Epithelial cell of proximal tubule (primary cell): Measurements from ENCODE around the gene SMOC2. TPM values are rescaled to one million over a fixed set of nuclear protein-coding genes. Genes with fewer than 3 reads are reported as not detected.

Experiments used
- DNase-seq: peaks from one replicate; pipeline ENCODE4 v3.0.0-alpha.2; 2011; ENCODE audit warnings: low read depth
- H3K4me3 ChIP-seq: 2 replicates; pipeline ENCODE4 v1.5.1; 2011; ENCODE audit warnings: low read depth, mild to moderate bottlenecking, low read length
- CTCF ChIP-seq: conservative IDR thresholded peaks from 2 replicates; pipeline ENCODE4 v1.5.1; 2012; ENCODE audit warnings: low read depth, mild to moderate bottlenecking, low read length
- total RNA-seq: library from RNA; depleted of rRNA; stranded (reverse); fragments of >200 nt; gene quantifications from 2 replicates; pipeline ENCODE4 v1.2.3, GENCODE V29; 2015

The SMOC2 gene
- total RNA-seq, 1 donor from 2014 or later = 0.35 TPM

GRCh38 chr6:168508903-168509302 lies 67.9 kb downstream of the SMOC2 start:
- DNase-seq = no peak
- no peak for TF ChIP-seq CTCF

GRCh38 chr6:168513766-168514165 lies 72.8 kb downstream of the SMOC2 start:
- H3K4me3 ChIP-seq = no peak overlapping the region
- TF ChIP-seq CTCF = no peak
- no peak for DNase-seq

More at GRCh38 chr6:168508903-168509302, 67.9 kb downstream of the SMOC2 start:
- no peak overlapping the region for H3K4me3 ChIP-seq

GRCh38 chr6:168514216-168514615 lies 73.2 kb downstream of the SMOC2 start:
- DNase-seq = no peak
- no peak for TF ChIP-seq CTCF
- no peak overlapping the region for H3K4me3 ChIP-seq

GRCh38 chr6:168515376-168515775 lies 74.4 kb downstream of the SMOC2 start:
- TF ChIP-seq CTCF = no peak
- H3K4me3 ChIP-seq = no peak overlapping the region
- DNase-seq = no peak

- no peak overlapping the region for H3K4me3 ChIP-seq
- TF ChIP-seq CTCF = no peak
- DNase-seq = no peak
Measured at GRCh38 chr6:168516944-168517741, 76.2 kb downstream of the SMOC2 start.

GRCh38 chr6:168517742-168518347 lies 76.9 kb downstream of the SMOC2 start:
- H3K4me3 ChIP-seq = no peak overlapping the region
- DNase-seq = no peak
- TF ChIP-seq CTCF = no peak
